Neuronal stem cell (in vitro differentiated cells): Measurements from ENCODE around the gene CCR4.

Experiments used
- DNase-seq: peaks from one replicate; pipeline ENCODE4 v3.0.0-alpha.2; 2013; ENCODE audit warnings: low spot score
- H2AFZ ChIP-seq: one replicate; pipeline ENCODE4 v1.6.1; 2013; ENCODE audit warnings: mild to moderate bottlenecking, low read length, inconsistent platforms
- H2AK5ac ChIP-seq: 2 replicates; pipeline ENCODE4 v1.6.1; 2013; ENCODE audit warnings: low read depth, mild to moderate bottlenecking, inconsistent platforms, low read length, moderate library complexity, mixed read lengths
- H2BK120ac ChIP-seq: 2 replicates; pipeline ENCODE4 v1.6.1; 2013; ENCODE audit warnings: low read depth, mild to moderate bottlenecking, inconsistent platforms, low read length, moderate library complexity, mixed read lengths
- H2BK12ac ChIP-seq: one replicate; pipeline ENCODE4 v1.6.1; 2013; ENCODE audit warnings: low read length, inconsistent platforms
- H2BK15ac ChIP-seq: 2 replicates; pipeline ENCODE4 v1.6.1; 2013; ENCODE audit warnings: mild to moderate bottlenecking, low read length, inconsistent platforms, mixed read lengths
- H2BK5ac ChIP-seq: one replicate; pipeline ENCODE4 v1.6.1; 2013; ENCODE audit warnings: inconsistent platforms, mild to moderate bottlenecking, low read length, moderate library complexity
- H3K14ac ChIP-seq: one replicate; pipeline ENCODE4 v1.6.1; 2013; ENCODE audit warnings: low read length, inconsistent platforms
- H3K18ac ChIP-seq: 2 replicates; pipeline ENCODE4 v1.6.1; 2013; ENCODE audit warnings: low read length, inconsistent platforms
- H3K23ac ChIP-seq: 2 replicates; pipeline ENCODE4 v1.6.1; 2013; ENCODE audit warnings: low read depth, mild to moderate bottlenecking, mixed read lengths, low read length, inconsistent platforms; ENCODE audit not compliant: poor library complexity
- H3K27ac ChIP-seq: replicated peaks from 3 replicates; pipeline ENCODE4 v1.5.1; 2013; ENCODE audit warnings: low read length, inconsistent platforms
- H3K27me3 ChIP-seq, 3 experiments: 2 replicates each; pipeline ENCODE4 v1.6.1; 2013; ENCODE audit warnings: low read length in 3 of 3, mild to moderate bottlenecking in 2 of 3, inconsistent platforms in 1 of 3, low read depth in 1 of 3, mixed read lengths in 1 of 3, moderate library complexity in 1 of 3; ENCODE audit not compliant: control insufficient read depth in 3 of 3, insufficient read depth in 3 of 3
- H3K36me3 ChIP-seq, 2 donors: replicated peaks in 1 of 2; 2 replicates each; pipeline ENCODE4 v1.6.1; 2013; ENCODE audit warnings: low read length in 2 of 2; ENCODE audit not compliant: control insufficient read depth in 2 of 2, insufficient read depth in 2 of 2
- H3K4ac ChIP-seq: 2 replicates; pipeline ENCODE4 v1.6.1; 2013; ENCODE audit warnings: inconsistent platforms, mild to moderate bottlenecking, low read length, moderate library complexity
- H3K4me1 ChIP-seq, 2 donors: 1 replicate in 1 of 2; 2 replicates in 1 of 2; pipeline ENCODE4 v1.6.1; 2013; ENCODE audit warnings: low read length in 2 of 2, low read depth in 1 of 2; ENCODE audit not compliant: control insufficient read depth in 2 of 2, insufficient read depth in 1 of 2
- H3K4me2 ChIP-seq: one replicate; pipeline ENCODE4 v1.6.1; 2013; ENCODE audit warnings: mild to moderate bottlenecking, low read length, inconsistent platforms; ENCODE audit not compliant: insufficient read depth, poor library complexity, severe bottlenecking
- H3K4me3 ChIP-seq, 2 donors: 2 replicates each; pipeline ENCODE4 v1.5.1; 2013; ENCODE audit warnings: low read length in 2 of 2, mild to moderate bottlenecking in 2 of 2, inconsistent platforms in 1 of 2, moderate library complexity in 1 of 2
- H3K79me1 ChIP-seq: one replicate; pipeline ENCODE4 v1.6.1; 2013; ENCODE audit warnings: low read depth, mild to moderate bottlenecking, inconsistent platforms, low read length, moderate library complexity
- H3K9ac ChIP-seq: one replicate; pipeline ENCODE4 v1.6.1; 2013; ENCODE audit warnings: mild to moderate bottlenecking, low read depth, low read length, inconsistent platforms; ENCODE audit not compliant: poor library complexity
- H3K9me3 ChIP-seq, 2 donors: replicated peaks in 1 of 2; 2 replicates each; pipeline versions ENCODE3 to v1.6.1; 2013; ENCODE audit warnings: low read length in 2 of 2, mild to moderate bottlenecking in 2 of 2, inconsistent platforms in 1 of 2, low read depth in 1 of 2, mixed read lengths in 1 of 2, moderate library complexity in 1 of 2; ENCODE audit not compliant: control insufficient read depth in 2 of 2, insufficient read depth in 1 of 2
- H4K8ac ChIP-seq: one replicate; pipeline ENCODE4 v1.6.1; 2013; ENCODE audit warnings: low read depth, mild to moderate bottlenecking, inconsistent platforms, low read length, moderate library complexity
- H4K91ac ChIP-seq: one replicate; pipeline ENCODE4 v1.6.1; 2013; ENCODE audit warnings: low read length, low read depth, mild to moderate bottlenecking, inconsistent platforms; ENCODE audit not compliant: poor library complexity
- WGBS, 2 donors: extraction: QIAGEN DNeasy Blood & Tissue Kit; methylation state at CpG; one replicate each; pipeline ENCODE4 v1.1.7; 2013; ENCODE audit warnings: missing lambda C conversion rate in 2 of 2, mixed read lengths in 1 of 2; ENCODE audit not compliant: insufficient read length in 2 of 2, insufficient replicate concordance in 1 of 2; ENCODE audit errors: extremely low coverage in 2 of 2; 5-methylcytosine and 5-hydroxymethylcytosine counted together

CCR4 gene

GRCh38 chr3:32990116-32990515, 38.7 kb downstream of the CCR4 start:
- Histone ChIP-seq H3K4ac (no peak overlapping the region), H3K18ac (no peak overlapping the region), H3K9ac (no peak overlapping the region), H4K91ac (no peak overlapping the region), H3K4me1 (no peaks in the 10 kb centered on the region), H3K4me2 (no peak overlapping the region), H3K36me3 (no peaks in the 10 kb centered on the region), H2AK5ac (no peak overlapping the region), H4K8ac (no peak overlapping the region), H3K14ac (no peak overlapping the region), H2AFZ (no peak overlapping the region), H2BK5ac (no peak overlapping the region), H3K9me3 (no peaks in the 10 kb centered on the region), H3K27me3 (peaks cover 0 to 2% (median 0%) of the 10 kb centered on the region in 3 experiments), H2BK120ac (no peak overlapping the region), H3K27ac (no peak overlapping the region), H3K79me1 (no peaks in the 10 kb centered on the region), H3K4me3 (no peak overlapping the region), H3K23ac (no peak overlapping the region), H2BK15ac (no peak overlapping the region), H2BK12ac (no peak overlapping the region)
- WGBS, 2 donors, result no CpG with 5 or more reads among the region's 2 CpGs
- DNase-seq, result no peak

GRCh38 chr3:32991781-32992180, 40.3 kb downstream of the CCR4 start:
- no peak overlapping the region for H2AK5ac ChIP-seq
- no peaks in the 10 kb centered on the region for H3K36me3 ChIP-seq
- no CpG with 5 or more reads among the region's 7 CpGs for WGBS, 2 donors
- no peak overlapping the region for H2BK5ac ChIP-seq
- no peak overlapping the region for H3K27ac ChIP-seq
- no peaks in the 10 kb centered on the region for H3K4me1 ChIP-seq
- H2BK120ac ChIP-seq, result no peak overlapping the region
- no peak overlapping the region for H4K8ac ChIP-seq
- H2AFZ ChIP-seq, result no peak overlapping the region
- H3K4me3 ChIP-seq, result no peak overlapping the region
- H3K18ac ChIP-seq, result no peak overlapping the region
- no peak overlapping the region for H3K23ac ChIP-seq
- H3K79me1 ChIP-seq, result no peaks in the 10 kb centered on the region
- no peak overlapping the region for H2BK12ac ChIP-seq
- no peak overlapping the region for H4K91ac ChIP-seq
- no peak overlapping the region for H3K4ac ChIP-seq
- DNase-seq, result no peak
- H3K4me2 ChIP-seq, result no peak overlapping the region
- H3K27me3 ChIP-seq, result peaks cover 0 to 2% (median 0%) of the 10 kb centered on the region in 3 experiments
- no peak overlapping the region for H3K9ac ChIP-seq
- no peaks in the 10 kb centered on the region for H3K9me3 ChIP-seq
- no peak overlapping the region for H3K14ac ChIP-seq
- H2BK15ac ChIP-seq, result no peak overlapping the region

- no peak overlapping the region for H2BK5ac ChIP-seq
- H2AK5ac ChIP-seq, result no peak overlapping the region
- no peak overlapping the region for H2BK120ac ChIP-seq
- H3K4me2 ChIP-seq, result no peak overlapping the region
- no peak overlapping the region for H2BK15ac ChIP-seq
- H3K9me3 ChIP-seq, result no peaks in the 10 kb centered on the region
- no peaks in the 10 kb centered on the region for H3K79me1 ChIP-seq
- H3K27me3 ChIP-seq, result peaks cover 0 to 2% (median 0%) of the 10 kb centered on the region in 3 experiments
- no peak overlapping the region for H3K27ac ChIP-seq
- WGBS, 2 donors, result no CpG with 5 or more reads among the region's 3 CpGs
- no peak overlapping the region for H3K4me3 ChIP-seq
- no peak for DNase-seq
- no peaks in the 10 kb centered on the region for H3K36me3 ChIP-seq
- H3K4ac ChIP-seq, result no peak overlapping the region
- H2AFZ ChIP-seq, result no peak overlapping the region
- no peak overlapping the region for H3K18ac ChIP-seq
- H2BK12ac ChIP-seq, result no peak overlapping the region
- no peak overlapping the region for H3K23ac ChIP-seq
- H4K8ac ChIP-seq, result no peak overlapping the region
- no peak overlapping the region for H4K91ac ChIP-seq
- H3K9ac ChIP-seq, result no peak overlapping the region
- H3K14ac ChIP-seq, result no peak overlapping the region
- H3K4me1 ChIP-seq, result no peaks in the 10 kb centered on the region
These were observed 40.9 kb downstream of the CCR4 start for GRCh38 chr3:32992310-32992686.

- Histone ChIP-seq H2BK15ac (no peak overlapping the region), H3K4me3 (no peak overlapping the region), H3K4me2 (no peak overlapping the region), H3K9ac (no peak overlapping the region), H3K36me3 (no peaks in the 10 kb centered on the region), H3K9me3 (no peaks in the 10 kb centered on the region), H3K79me1 (no peaks in the 10 kb centered on the region), H3K27ac (no peak overlapping the region), H2BK5ac (no peak overlapping the region), H2BK120ac (no peak overlapping the region), H2AK5ac (no peak overlapping the region), H2BK12ac (no peak overlapping the region), H3K14ac (no peak overlapping the region), H3K4ac (no peak overlapping the region), H3K23ac (no peak overlapping the region), H2AFZ (no peak overlapping the region), H3K27me3 (peaks cover 0 to 2% (median 0%) of the 10 kb centered on the region in 3 experiments), H4K91ac (no peak overlapping the region), H3K4me1 (no peaks in the 10 kb centered on the region), H3K18ac (no peak overlapping the region), H4K8ac (no peak overlapping the region)
- no peak for DNase-seq
- no CpG with 5 or more reads among the region's 5 CpGs for WGBS, 2 donors
These were observed 42.6 kb downstream of the CCR4 start for GRCh38 chr3:32994045-32994444.
